Measurements from ENCODE around the gene GNAL.

Gene GNAL

DNA sequence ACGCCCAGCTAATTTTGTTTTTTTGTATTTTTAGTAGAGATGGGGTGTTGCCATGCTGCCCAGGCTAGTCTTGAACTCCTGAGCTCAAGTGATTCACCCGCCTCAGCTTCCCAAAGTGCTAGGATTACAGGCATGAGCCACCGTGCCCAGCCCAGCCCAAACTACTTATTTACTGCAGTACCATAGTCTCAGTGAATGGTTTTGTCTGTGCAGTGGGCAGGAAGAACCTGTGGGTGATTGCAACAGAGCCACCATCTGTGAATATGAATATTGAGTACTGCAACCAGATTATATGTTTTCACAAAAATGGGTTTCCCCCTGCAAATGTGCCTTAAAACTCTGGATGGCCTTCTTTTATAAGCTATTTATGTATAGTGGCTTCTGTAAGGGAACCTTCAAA, 210.0 kb downstream of the GNAL start:
- TF ChIP-seq, protein P1, sequence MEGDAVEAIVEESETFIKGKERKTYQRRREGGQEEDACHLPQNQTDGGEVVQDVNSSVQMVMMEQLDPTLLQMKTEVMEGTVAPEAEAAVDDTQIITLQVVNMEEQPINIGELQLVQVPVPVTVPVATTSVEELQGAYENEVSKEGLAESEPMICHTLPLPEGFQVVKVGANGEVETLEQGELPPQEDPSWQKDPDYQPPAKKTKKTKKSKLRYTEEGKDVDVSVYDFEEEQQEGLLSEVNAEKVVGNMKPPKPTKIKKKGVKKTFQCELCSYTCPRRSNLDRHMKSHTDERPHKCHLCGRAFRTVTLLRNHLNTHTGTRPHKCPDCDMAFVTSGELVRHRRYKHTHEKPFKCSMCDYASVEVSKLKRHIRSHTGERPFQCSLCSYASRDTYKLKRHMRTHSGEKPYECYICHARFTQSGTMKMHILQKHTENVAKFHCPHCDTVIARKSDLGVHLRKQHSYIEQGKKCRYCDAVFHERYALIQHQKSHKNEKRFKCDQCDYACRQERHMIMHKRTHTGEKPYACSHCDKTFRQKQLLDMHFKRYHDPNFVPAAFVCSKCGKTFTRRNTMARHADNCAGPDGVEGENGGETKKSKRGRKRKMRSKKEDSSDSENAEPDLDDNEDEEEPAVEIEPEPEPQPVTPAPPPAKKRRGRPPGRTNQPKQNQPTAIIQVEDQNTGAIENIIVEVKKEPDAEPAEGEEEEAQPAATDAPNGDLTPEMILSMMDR (IDR thresholded peaks at IDR 0.05; ENCODE audit: low read depth, low read length, missing control alignments): no peak
- DNase-seq (ENCODE audit: extremely low read depth, low read depth): no peak
- no peak overlapping the region for H3K4me3 ChIP-seq (replicated peaks; ENCODE audit: low read depth, low read length)

DNA sequence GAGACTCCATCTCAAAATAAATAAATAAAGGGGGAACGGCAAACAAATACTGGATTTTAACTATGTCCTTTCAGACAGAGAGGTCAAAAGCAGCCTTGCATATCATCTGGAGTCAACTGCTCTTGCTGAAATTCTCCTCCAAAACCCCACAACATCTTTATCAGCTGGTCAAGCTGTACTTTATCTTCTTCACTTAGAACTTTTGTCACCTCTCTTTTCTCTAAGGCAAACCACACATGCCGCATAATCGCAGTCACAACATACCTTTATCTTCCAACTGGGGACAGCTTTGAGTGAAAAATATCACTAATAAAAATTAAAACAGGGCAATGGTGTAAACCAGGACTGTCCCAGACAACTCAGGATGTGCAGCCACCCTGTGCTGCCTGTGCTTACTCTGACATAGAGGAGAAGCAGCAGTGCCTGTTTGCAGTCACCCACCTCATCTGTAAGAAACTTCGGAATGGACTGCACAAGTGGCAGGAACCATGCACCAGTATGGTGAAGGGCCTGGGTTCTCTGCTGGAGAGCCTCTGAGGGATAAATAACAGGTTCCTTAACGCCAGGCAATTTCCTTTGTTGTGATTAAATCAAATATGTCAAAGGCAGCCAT, 212.9 kb downstream of the GNAL start:
- no peak overlapping the region for H3K4me3 ChIP-seq (replicated peaks; ENCODE audit: low read depth, low read length)
- TF ChIP-seq, protein P1 (IDR thresholded peaks at IDR 0.05; ENCODE audit: low read depth, low read length, missing control alignments): no peak
- DNase-seq (ENCODE audit: extremely low read depth, low read depth): no peak

DNA sequence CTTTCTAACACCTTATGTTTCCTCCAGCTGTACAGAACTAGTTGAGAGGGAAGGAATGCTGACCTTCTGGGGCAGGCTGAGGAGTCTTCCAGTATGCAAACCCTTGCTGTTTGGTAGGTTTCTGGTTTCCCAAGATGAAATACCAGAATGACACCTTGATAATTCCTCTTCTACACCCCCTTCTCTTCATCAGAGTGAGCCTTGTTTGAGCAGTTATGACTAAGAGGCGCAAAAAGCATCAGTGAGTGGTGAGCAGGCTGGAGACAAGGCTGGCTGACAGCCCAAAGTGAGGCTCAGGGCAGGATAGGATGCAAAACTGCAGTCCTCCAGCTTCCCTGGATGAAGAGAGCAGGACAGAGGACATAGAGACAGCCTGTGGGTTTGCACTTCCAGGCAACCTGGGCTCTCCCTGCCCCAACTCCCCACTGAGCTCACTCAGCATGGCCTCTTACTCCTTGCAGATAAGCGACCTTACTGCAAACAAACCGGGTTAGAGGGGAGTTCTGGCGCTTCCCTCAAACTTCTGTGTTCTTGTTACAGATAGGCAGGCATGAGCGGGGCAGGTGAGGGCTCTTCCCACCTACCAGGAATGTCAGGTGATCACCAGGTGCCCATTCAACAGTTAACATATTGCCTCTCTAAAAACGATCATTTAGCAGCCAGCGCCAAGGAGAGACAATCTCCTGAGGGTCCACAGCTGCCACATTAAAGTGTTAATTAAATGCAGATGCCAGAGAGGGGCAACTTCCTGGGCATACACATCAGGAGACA, 213.6 kb downstream of the GNAL start:
- TF ChIP-seq, protein P1 (IDR thresholded peaks at IDR 0.05; ENCODE audit: low read depth, low read length, missing control alignments): no peak
- no peak overlapping the region for H3K4me3 ChIP-seq (replicated peaks; ENCODE audit: low read depth, low read length)
- no peak for DNase-seq (ENCODE audit: extremely low read depth, low read depth)

DNA sequence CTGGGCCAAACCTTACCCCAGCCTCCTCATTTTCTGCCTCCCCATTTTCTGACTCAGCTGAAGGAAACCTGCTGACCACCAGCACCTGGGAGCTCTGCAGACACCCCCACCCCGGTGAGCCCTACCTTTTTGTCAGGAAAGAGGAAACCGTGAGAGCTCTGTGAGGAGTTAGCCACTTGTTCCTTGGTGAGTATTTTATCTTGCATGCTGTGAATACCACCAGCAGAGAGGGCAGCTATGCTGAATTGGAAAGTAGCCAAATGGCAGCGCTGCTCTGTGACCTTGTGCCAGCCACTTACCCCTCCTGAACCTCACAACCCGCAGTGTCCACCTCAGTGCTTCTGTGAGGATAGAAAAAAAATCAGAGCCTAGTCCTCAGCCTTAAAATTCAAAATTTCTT, 216.5 kb downstream of the GNAL start:
- TF ChIP-seq, protein P1 (IDR thresholded peaks at IDR 0.05; ENCODE audit: low read depth, low read length, missing control alignments): no peak
- H3K4me3 ChIP-seq (replicated peaks; ENCODE audit: low read depth, low read length): no peak overlapping the region
- no peak for DNase-seq (ENCODE audit: extremely low read depth, low read depth)

DNA sequence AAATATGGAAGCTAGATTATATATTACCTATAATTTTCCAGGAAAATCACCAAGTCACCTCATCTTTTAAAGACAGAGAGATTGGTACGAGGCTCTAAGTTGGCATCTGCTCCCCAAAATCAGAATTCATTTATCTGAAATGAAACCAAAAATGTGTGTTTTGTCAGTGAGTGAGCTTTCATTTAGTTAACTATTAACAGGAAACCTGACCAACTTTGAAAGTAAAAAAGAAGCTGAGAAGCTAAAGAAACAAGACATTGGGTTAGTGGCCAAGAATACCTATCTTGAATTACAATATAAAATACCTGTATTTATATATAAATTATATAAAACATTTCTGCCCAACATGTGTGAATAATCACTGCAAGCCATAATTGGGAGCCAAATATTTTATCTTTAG, 217.1 kb downstream of the GNAL start:
- DNase-seq (ENCODE audit: extremely low read depth, low read depth): no peak
- TF ChIP-seq, protein P1 (IDR thresholded peaks at IDR 0.05; ENCODE audit: low read depth, low read length, missing control alignments): no peak

DNA sequence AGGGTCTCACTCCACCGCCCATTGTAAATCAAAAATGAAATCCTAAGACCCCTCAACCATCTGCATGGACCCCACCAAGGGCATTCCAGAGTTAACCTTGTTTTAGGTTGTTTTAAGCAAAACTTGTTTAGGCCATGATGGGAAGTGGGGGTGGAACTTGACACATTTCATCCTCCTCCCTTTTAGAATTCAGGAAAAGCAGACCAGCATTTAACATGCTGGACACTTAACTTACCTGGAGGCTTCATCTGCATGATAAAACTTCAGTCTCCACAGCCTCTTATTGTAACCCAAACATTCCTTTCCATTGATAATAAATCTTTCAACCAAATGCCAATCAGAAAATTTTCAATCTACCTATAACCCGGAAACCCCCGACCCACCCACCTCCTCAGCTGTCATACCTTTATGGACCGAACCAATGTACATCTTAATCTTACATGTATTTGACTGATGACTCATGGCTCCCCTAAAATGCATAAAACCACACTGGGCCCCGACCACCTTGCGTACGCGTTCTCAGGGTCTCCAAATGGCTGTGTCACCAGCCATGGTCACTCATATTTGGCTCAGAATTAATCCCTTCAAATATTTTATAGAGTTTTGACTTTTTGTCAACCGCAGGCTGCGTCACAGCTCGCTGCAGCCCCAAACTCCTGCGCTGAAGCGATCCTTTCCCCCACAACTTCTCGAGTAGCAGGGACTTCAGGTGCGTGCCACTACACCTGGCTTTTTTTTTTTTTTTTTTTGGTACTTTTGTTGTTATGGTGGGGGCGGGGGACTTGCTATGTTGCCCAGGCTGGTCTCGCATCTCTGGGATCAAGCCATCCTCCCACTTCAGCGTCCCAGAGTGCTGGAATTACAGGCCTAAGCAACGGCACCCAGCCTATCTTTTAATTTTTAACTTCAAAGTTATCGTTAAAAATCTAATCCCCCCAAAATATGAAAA, 218.1 kb downstream of the GNAL start:
- DNase-seq (ENCODE audit: extremely low read depth, low read depth): no peak
- TF ChIP-seq, protein P1 (IDR thresholded peaks at IDR 0.05; ENCODE audit: low read depth, low read length, missing control alignments): no peak
- peak overlapping the region; percentile 68 for H3K4me3 ChIP-seq (replicated peaks; ENCODE audit: low read depth, low read length)

More for the DNA sequence above, 217.1 kb downstream of the GNAL start:
- H3K4me3 ChIP-seq (replicated peaks; ENCODE audit: low read depth, low read length): no peak overlapping the region
